Measurements from ENCODE around the gene CRELD2. TPM values are rescaled to one million over a fixed set of nuclear protein-coding genes. Genes with fewer than 3 reads are reported as not detected.

Gene CRELD2
- polyA plus RNA-seq, 3 donors = 20.3 to 33.2 (median 27.6) TPM

DNA sequence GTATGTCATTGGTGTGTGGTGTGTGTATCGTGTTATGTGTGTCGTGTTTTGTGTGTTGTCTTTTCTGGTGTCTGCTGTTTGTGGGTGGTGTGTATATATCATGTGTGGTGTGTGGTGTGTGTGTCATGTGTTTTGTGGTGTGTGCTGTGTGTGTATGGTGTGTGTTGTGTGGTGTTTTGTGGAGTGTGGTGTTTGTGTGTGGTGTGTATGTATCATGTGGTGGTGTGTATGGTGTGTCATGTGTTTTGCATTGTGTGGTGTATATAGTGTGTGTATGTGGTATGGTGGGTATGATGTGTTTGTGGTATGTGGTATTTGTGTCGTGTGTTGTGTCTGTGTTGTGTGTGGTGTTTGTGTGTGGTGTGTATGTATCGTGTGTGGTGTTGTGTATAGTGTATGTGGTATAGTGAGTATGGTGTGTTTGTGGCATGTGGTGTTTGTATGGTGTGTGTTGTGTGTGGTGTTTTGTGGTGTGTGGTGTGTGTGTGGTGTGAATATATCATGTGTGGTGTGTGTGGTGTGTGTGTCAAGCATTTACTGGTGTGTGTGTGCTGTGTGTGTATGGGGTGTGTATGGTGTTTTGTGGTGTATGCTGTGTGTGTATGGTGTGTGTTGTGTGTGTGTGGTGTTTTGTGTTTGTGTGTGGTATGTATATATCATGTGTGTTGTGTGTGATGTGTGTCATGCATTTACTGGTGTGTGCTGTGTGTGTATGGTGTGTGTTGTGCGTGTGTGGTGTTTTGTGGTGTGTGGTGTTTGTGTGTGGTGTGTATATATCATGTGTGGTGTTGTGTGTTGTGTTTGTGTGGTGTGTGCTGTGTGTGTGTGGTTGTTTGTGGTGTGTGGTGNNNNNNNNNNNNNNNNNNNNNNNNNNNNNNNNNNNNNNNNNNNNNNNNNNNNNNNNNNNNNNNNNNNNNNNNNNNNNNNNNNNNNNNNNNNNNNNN, 54.9 kb downstream of the CRELD2 start:
- Histone ChIP-seq H3K9ac (ENCODE audit: insufficient read depth, low read length, poor library complexity, severe bottlenecking) (no peak overlapping the region), H3K4me2 (replicated peaks; ENCODE audit: extremely low read depth, low read length, poor library complexity, severe bottlenecking) (no peak overlapping the region), H3K36me3 (replicated peaks in 1 of 2; ENCODE audit: control insufficient read depth in 1 of 2, insufficient read depth in 2 of 2, low read length in 2 of 2) (no peaks in the 10 kb centered on the region), H3K79me2 (ENCODE audit: insufficient read depth, low read length) (no peaks in the 10 kb centered on the region), H3K4me3 (replicated peaks in 1 of 3; ENCODE audit: low read depth in 2 of 3, low read length in 3 of 3) (no peak overlapping the region), H4K20me1 (ENCODE audit: insufficient read depth, low read length) (peaks cover 7% of the 10 kb centered on the region), H3K9me3 (replicated peaks in 1 of 2; ENCODE audit: control insufficient read depth in 1 of 2, insufficient read depth in 1 of 2, low read length in 2 of 2) (no peaks in the 10 kb centered on the region), H2AFZ (ENCODE audit: insufficient read depth, low read depth, low read length, poor library complexity, severe bottlenecking) (no peak overlapping the region), H3K27ac (ENCODE audit: low read depth in 1 of 2, low read length in 2 of 2) (no peak overlapping the region), H3K27me3 (ENCODE audit: control insufficient read depth in 2 of 2, insufficient read depth in 2 of 2, low read length in 2 of 2) (peaks cover 0 to 11% of the 10 kb centered on the region in 2 donors), H3K4me1 (ENCODE audit: control insufficient read depth in 1 of 2, insufficient read depth in 2 of 2, low read length in 2 of 2) (peaks cover 24 to 36% of the 10 kb centered on the region in 2 donors)
- TF ChIP-seq, protein P1, sequence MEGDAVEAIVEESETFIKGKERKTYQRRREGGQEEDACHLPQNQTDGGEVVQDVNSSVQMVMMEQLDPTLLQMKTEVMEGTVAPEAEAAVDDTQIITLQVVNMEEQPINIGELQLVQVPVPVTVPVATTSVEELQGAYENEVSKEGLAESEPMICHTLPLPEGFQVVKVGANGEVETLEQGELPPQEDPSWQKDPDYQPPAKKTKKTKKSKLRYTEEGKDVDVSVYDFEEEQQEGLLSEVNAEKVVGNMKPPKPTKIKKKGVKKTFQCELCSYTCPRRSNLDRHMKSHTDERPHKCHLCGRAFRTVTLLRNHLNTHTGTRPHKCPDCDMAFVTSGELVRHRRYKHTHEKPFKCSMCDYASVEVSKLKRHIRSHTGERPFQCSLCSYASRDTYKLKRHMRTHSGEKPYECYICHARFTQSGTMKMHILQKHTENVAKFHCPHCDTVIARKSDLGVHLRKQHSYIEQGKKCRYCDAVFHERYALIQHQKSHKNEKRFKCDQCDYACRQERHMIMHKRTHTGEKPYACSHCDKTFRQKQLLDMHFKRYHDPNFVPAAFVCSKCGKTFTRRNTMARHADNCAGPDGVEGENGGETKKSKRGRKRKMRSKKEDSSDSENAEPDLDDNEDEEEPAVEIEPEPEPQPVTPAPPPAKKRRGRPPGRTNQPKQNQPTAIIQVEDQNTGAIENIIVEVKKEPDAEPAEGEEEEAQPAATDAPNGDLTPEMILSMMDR (IDR thresholded peaks at IDR 0.05) = no peak
- 87% methylated on average over 5 of the region's 5 CpGs for WGBS (ENCODE audit: insufficient coverage)
- Mint-ChIP-seq H3K27me3 (ENCODE audit: low read depth in 3 of 3) (peaks cover 1 to 8% (median 5%) of the 10 kb centered on the region in 3 donors), H3K4me3 (no peak overlapping the region), H3K4me1 (peaks cover 20% of the 10 kb centered on the region), H3K9me3 (no peaks in the 10 kb centered on the region), H3K36me3 (peaks cover 0 to 2% of the 10 kb centered on the region in 2 donors), H3K27ac (no peak overlapping the region)
- peak in 2 of 3 donors; percentile 40 to 57 for DNase-seq
- intact Hi-C loops (cut with micrococcal nuclease) = no loop called here

DNA sequence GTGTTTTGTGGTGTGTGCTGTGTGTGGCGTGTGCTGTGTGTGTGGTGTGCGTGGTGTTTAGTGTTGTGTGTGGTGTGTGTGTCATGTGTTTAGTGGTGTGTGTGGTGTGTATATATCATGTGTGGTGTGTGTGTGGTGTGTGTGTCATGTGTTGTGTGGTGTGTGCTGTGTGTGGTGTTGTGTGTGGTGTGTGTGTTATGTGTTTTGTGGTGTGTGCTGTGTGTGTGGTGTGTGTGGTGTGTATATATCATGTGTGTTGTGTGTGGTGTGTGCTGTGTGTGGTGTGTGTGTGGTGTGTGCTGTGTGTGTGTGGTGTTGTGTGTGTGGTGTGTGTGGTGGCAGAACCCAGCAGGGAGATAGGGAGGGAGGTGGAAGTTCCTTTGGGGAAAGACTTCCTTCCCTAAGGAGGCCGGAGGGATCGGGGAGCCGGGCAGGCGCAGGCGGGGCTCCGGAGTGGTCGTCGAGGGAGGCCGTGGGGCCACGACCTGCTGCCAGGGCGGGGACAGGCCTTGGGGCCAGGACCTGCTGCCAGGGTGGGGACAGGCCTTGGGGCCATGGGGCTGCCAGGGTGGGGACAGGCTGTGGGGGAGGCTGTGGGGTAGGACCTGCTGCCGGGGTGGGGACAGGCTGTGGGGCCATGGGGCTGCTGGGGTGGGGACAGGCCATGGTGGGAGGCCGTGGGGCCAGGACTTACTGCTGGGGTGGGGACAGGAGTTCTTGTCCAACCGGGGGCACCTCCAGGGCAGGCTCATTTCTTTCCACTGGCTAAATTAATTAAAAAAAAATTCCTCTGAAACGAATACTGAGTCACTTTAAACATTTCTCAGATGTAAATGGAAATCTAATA, 57.3 kb downstream of the CRELD2 start:
- Histone ChIP-seq H3K27me3 (ENCODE audit: control insufficient read depth in 2 of 2, insufficient read depth in 2 of 2, low read length in 2 of 2) (peaks cover 0 to 13% of the 10 kb centered on the region in 2 donors), H3K36me3 (replicated peaks in 1 of 2; ENCODE audit: control insufficient read depth in 1 of 2, insufficient read depth in 2 of 2, low read length in 2 of 2) (no peaks in the 10 kb centered on the region), H2AFZ (ENCODE audit: insufficient read depth, low read depth, low read length, poor library complexity, severe bottlenecking) (no peak overlapping the region), H4K20me1 (ENCODE audit: insufficient read depth, low read length) (no peaks in the 10 kb centered on the region), H3K4me3 (replicated peaks in 1 of 3; ENCODE audit: low read depth in 2 of 3, low read length in 3 of 3) (no peak overlapping the region), H3K79me2 (ENCODE audit: insufficient read depth, low read length) (no peaks in the 10 kb centered on the region), H3K4me2 (replicated peaks; ENCODE audit: extremely low read depth, low read length, poor library complexity, severe bottlenecking) (no peak overlapping the region), H3K27ac (ENCODE audit: low read depth in 1 of 2, low read length in 2 of 2) (no peak overlapping the region), H3K4me1 (ENCODE audit: control insufficient read depth in 1 of 2, insufficient read depth in 2 of 2, low read length in 2 of 2) (peaks cover 10 to 16% of the 10 kb centered on the region in 2 donors), H3K9ac (ENCODE audit: insufficient read depth, low read length, poor library complexity, severe bottlenecking) (no peak overlapping the region), H3K9me3 (replicated peaks in 1 of 2; ENCODE audit: control insufficient read depth in 1 of 2, insufficient read depth in 1 of 2, low read length in 2 of 2) (peaks cover 0 to 5% of the 10 kb centered on the region in 2 donors)
- H3K9me3 Mint-ChIP-seq = peaks cover 9 to 16% (median 12%) of the 10 kb centered on the region in 7 donors
- H3K36me3 Mint-ChIP-seq = peaks cover 0 to 6% of the 10 kb centered on the region in 2 donors
- peaks cover 4 to 11% (median 5%) of the 10 kb centered on the region in 3 donors for H3K27me3 Mint-ChIP-seq (ENCODE audit: low read depth in 3 of 3)
- peak overlapping the region in 1 of 2 donors; percentile 60 for H3K4me3 Mint-ChIP-seq
- intact Hi-C loops (cut with micrococcal nuclease) = no loop called here
- H3K4me1 Mint-ChIP-seq = peaks cover 11% of the 10 kb centered on the region
- H3K27ac Mint-ChIP-seq = peak overlapping the region in 5 of 7 donors; percentile 21 to 81 (median 52)
- DNase-seq = no peak
- WGBS (ENCODE audit: insufficient coverage) = 100% methylated on average over 2 of the region's 17 CpGs
- TF ChIP-seq, protein P1 (IDR thresholded peaks at IDR 0.05) = no peak

All from CD14-positive monocyte (primary cell).